22Rv1 (cell line): ENCODE data around the gene UBE2E1.

ENCODE experiments used
- H3K27ac ChIP-seq: fragments of 450-650 bp; 2 replicates; pipeline ENCODE4 v1.5.1; 2017
- CTCF ChIP-seq: fragments of 450-650 bp; IDR thresholded peaks from 2 replicates; pipeline ENCODE4 v1.5.1; 2017; ENCODE audit warnings: mild to moderate bottlenecking
- ZFX ChIP-seq: fragments of 450-650 bp; IDR thresholded peaks from 2 replicates; pipeline ENCODE4 v1.6.1; 2017; ENCODE audit warnings: antibody characterized with exemption, borderline replicate concordance

Gene UBE2E1

GRCh38 chr3:23873941-23874340 is 68.2 kb downstream of the UBE2E1 start:
- TF ChIP-seq CTCF = no peak
- TF ChIP-seq ZFX = no peak
- H3K27ac ChIP-seq = no peak overlapping the region

GRCh38 chr3:23874359-23875112 is 68.8 kb downstream of the UBE2E1 start:
- H3K27ac ChIP-seq = no peak overlapping the region
- TF ChIP-seq ZFX (no peak), CTCF (no peak)

- H3K27ac ChIP-seq = no peak overlapping the region
Observed at GRCh38 chr3:23875113-23875725, 69.5 kb downstream of the UBE2E1 start.

GRCh38 chr3:23876923-23877322 is 71.2 kb downstream of the UBE2E1 start:
- TF ChIP-seq CTCF = no peak
- no peak for TF ChIP-seq ZFX
- no peak overlapping the region for H3K27ac ChIP-seq

More at GRCh38 chr3:23875113-23875725, 69.5 kb downstream of the UBE2E1 start:
- TF ChIP-seq ZFX (no peak), CTCF (no peak)

GRCh38 chr3:23877329-23877980 is 71.7 kb downstream of the UBE2E1 start:
- TF ChIP-seq ZFX (no peak), CTCF (no peak)
- H3K27ac ChIP-seq = no peak overlapping the region

- H3K27ac ChIP-seq = no peak overlapping the region
- TF ChIP-seq CTCF (no peak), ZFX (no peak)
Observed at GRCh38 chr3:23879485-23879884, 73.7 kb downstream of the UBE2E1 start.
